IMR-90 (cell line): Measurements from ENCODE around the gene TXNRD1. TPM values are rescaled to one million over a fixed set of nuclear protein-coding genes. Genes with fewer than 3 reads are reported as not detected.

Source experiments
- ATAC-seq: fragments of 200-7000 bp; cut with Tn5 transposase; 2 replicates; pipeline ENCODE4 v1.9.1; 2020; ENCODE audit warnings: low read depth, mild to moderate bottlenecking, moderate library complexity
- BruUV-seq: library from RNA; stranded (reverse); fragments of 400-500 nt; replicated peaks from 2 replicates; lab custom pipeline; 2021; lab: Mats Ljungman, UMichigan
- CTCF ChIA-PET: fragments of 300-600 bp; formaldehyde crosslinking; extraction: SDS; loops from one replicate; lab custom pipeline; 2021; ENCODE audit warnings: antibody characterized with exemption; lab: Yijun Ruan, JAX
- POLR2A ChIA-PET: fragments of 300-600 bp; sonication (Branson Sonifier 250); formaldehyde crosslinking; loops from one replicate; lab custom pipeline; 2022; ENCODE audit warnings: antibody characterized with exemption; ENCODE audit not compliant: unreplicated experiment; lab: Charles Lee
- DNase-seq: peaks from one replicate; pipeline ENCODE4 v3.0.0; 2013
- H2AFZ ChIP-seq: replicated peaks from 2 replicates; pipeline ENCODE3; 2013; ENCODE audit warnings: low read length, mild to moderate bottlenecking; ENCODE audit not compliant: poor library complexity
- H2AK5ac ChIP-seq: 2 replicates; pipeline ENCODE4 v1.6.1; 2013; ENCODE audit warnings: low read depth, low read length, inconsistent platforms
- H2AK9ac ChIP-seq: replicated peaks from 2 replicates; pipeline ENCODE3; 2013; ENCODE audit warnings: mild to moderate bottlenecking, low read depth, low read length, moderate library complexity; ENCODE audit not compliant: poor library complexity
- H2BK120ac ChIP-seq: 2 replicates; pipeline ENCODE4 v1.6.1; 2013; ENCODE audit warnings: low read depth, low read length, inconsistent platforms
- H2BK15ac ChIP-seq: 3 replicates; pipeline ENCODE4 v1.6.1; 2013; ENCODE audit warnings: low read depth, low read length, inconsistent platforms
- H2BK20ac ChIP-seq: 2 replicates; pipeline ENCODE4 v1.6.1; 2013; ENCODE audit warnings: low read depth, mild to moderate bottlenecking, inconsistent platforms, low read length, moderate library complexity
- H2BK5ac ChIP-seq: 2 replicates; pipeline ENCODE4 v1.6.1; 2013; ENCODE audit warnings: mild to moderate bottlenecking, low read depth, low read length, inconsistent platforms; ENCODE audit not compliant: poor library complexity, severe bottlenecking
- H3K14ac ChIP-seq: replicated peaks from 2 replicates; pipeline ENCODE4 v1.6.1; 2013; ENCODE audit warnings: low read depth, low read length, inconsistent platforms
- H3K18ac ChIP-seq: 2 replicates; pipeline ENCODE4 v1.6.1; 2013; ENCODE audit warnings: low read depth, low read length, control low read depth
- H3K23ac ChIP-seq: 2 replicates; pipeline ENCODE4 v1.6.1; 2013; ENCODE audit warnings: low read depth, low read length, inconsistent platforms
- H3K27ac ChIP-seq: 2 replicates; pipeline ENCODE4 v1.5.1; 2013; ENCODE audit warnings: mild to moderate bottlenecking, control low read depth, low read length; ENCODE audit not compliant: insufficient read depth
- H3K27me3 ChIP-seq: 2 replicates; pipeline ENCODE4 v1.6.1; 2013; ENCODE audit warnings: low read length; ENCODE audit not compliant: control insufficient read depth, insufficient read depth
- H3K36me3 ChIP-seq: 2 replicates; pipeline ENCODE4 v1.6.1; 2013; ENCODE audit warnings: low read length, mixed read lengths; ENCODE audit not compliant: control insufficient read depth, insufficient read depth
- H3K4ac ChIP-seq: 2 replicates; pipeline ENCODE4 v1.6.1; 2013; ENCODE audit warnings: low read depth, low read length, inconsistent platforms
- H3K4me1 ChIP-seq: 2 replicates; pipeline ENCODE4 v1.6.1; 2013; ENCODE audit warnings: low read length, mixed read lengths; ENCODE audit not compliant: control insufficient read depth, insufficient read depth
- H3K4me2 ChIP-seq: 2 replicates; pipeline ENCODE4 v1.6.1; 2013; ENCODE audit warnings: low read depth, mild to moderate bottlenecking, control low read depth, low read length, moderate library complexity
- H3K4me3 ChIP-seq: 2 replicates; pipeline ENCODE4 v1.5.1; 2013; ENCODE audit warnings: low read depth, mild to moderate bottlenecking, control low read depth, low read length, moderate library complexity; ENCODE audit not compliant: insufficient read depth
- H3K56ac ChIP-seq: 2 replicates; pipeline ENCODE4 v1.6.1; 2013; ENCODE audit warnings: low read length, inconsistent platforms; ENCODE audit not compliant: insufficient read depth; ENCODE audit errors: extremely low read depth
- H3K79me1 ChIP-seq, 2 experiments: 2 replicates each; pipeline ENCODE4 v1.6.1; 2013; ENCODE audit warnings: low read length in 2 of 2, inconsistent platforms in 1 of 2, low read depth in 1 of 2
- H3K9ac ChIP-seq: 2 replicates; pipeline ENCODE4 v1.6.1; 2013; ENCODE audit warnings: low read depth, low read length, control low read depth
- H3K9me1 ChIP-seq: 2 replicates; pipeline ENCODE4 v1.6.1; 2013; ENCODE audit warnings: low read length, inconsistent platforms; ENCODE audit not compliant: insufficient read depth
- H3K9me3 ChIP-seq: 2 replicates; pipeline ENCODE4 v1.6.1; 2013; ENCODE audit warnings: low read length; ENCODE audit not compliant: control insufficient read depth, insufficient read depth
- H4K20me1 ChIP-seq: 2 replicates; pipeline ENCODE4 v1.6.1; 2013; ENCODE audit warnings: low read length, inconsistent platforms; ENCODE audit not compliant: insufficient read depth
- H4K5ac ChIP-seq: 2 replicates; pipeline ENCODE4 v1.6.1; 2013; ENCODE audit warnings: mild to moderate bottlenecking, low read depth, low read length, control low read depth
- H4K8ac ChIP-seq, 2 experiments: 2 replicates each; pipeline ENCODE4 v1.6.1; 2013; ENCODE audit warnings: low read depth in 2 of 2, low read length in 2 of 2, control low read depth in 1 of 2, inconsistent platforms in 1 of 2
- H4K91ac ChIP-seq: 2 replicates; pipeline ENCODE4 v1.6.1; 2013; ENCODE audit warnings: low read depth, low read length, inconsistent platforms; ENCODE audit not compliant: insufficient read depth
- BHLHE40 ChIP-seq: fragments of 150-350 bp; IDR thresholded peaks from 2 replicates; pipeline ENCODE4 v1.6.1; 2016; ENCODE audit warnings: mild to moderate bottlenecking, low read depth, low read length
- CEBPB ChIP-seq: IDR thresholded peaks from 2 replicates; pipeline ENCODE4 v1.6.1; 2012; ENCODE audit warnings: low read depth, low read length, improper control_type of control experiment
- CHD1 ChIP-seq: IDR thresholded peaks from 2 replicates; pipeline ENCODE4 v1.6.1; 2012; ENCODE audit warnings: low read depth, low read length, improper control_type of control experiment
- FOS ChIP-seq: fragments of 150-350 bp; IDR thresholded peaks from 2 replicates; pipeline ENCODE4 v1.6.1; 2016; ENCODE audit warnings: low read depth, low read length
- MAFK ChIP-seq: IDR thresholded peaks from 2 replicates; pipeline ENCODE4 v1.6.1; 2012; ENCODE audit warnings: low read depth, low read length, improper control_type of control experiment
- MAZ ChIP-seq: IDR thresholded peaks from 2 replicates; pipeline ENCODE4 v1.6.1; 2012; ENCODE audit warnings: low read depth, mild to moderate bottlenecking, low read length, improper control_type of control experiment, moderate library complexity, borderline replicate concordance
- MXI1 ChIP-seq: IDR thresholded peaks from 2 replicates; pipeline ENCODE4 v1.6.1; 2012; ENCODE audit warnings: low read depth, mild to moderate bottlenecking, low read length, moderate library complexity, borderline replicate concordance
- NFE2L2 ChIP-seq: fragments of 150-350 bp; IDR thresholded peaks from 2 replicates; pipeline ENCODE4 v1.6.1; 2016; ENCODE audit warnings: low read depth, mild to moderate bottlenecking, low read length
- POLR2A ChIP-seq: IDR thresholded peaks from 2 replicates; pipeline ENCODE4 v1.6.1; 2012; ENCODE audit warnings: mild to moderate bottlenecking, low read depth, low read length
- RAD21 ChIP-seq: IDR thresholded peaks from 2 replicates; pipeline ENCODE4 v1.6.1; 2012; ENCODE audit warnings: low read length, improper control_type of control experiment
- RCOR1 ChIP-seq: IDR thresholded peaks from 2 replicates; pipeline ENCODE4 v1.6.1; 2012; ENCODE audit warnings: mild to moderate bottlenecking, low read length, improper control_type of control experiment; ENCODE audit not compliant: insufficient replicate concordance
- RFX5 ChIP-seq: IDR thresholded peaks from 2 replicates; pipeline ENCODE4 v1.8.0; 2012; ENCODE audit warnings: low read depth, mild to moderate bottlenecking, low read length, moderate library complexity
- SMC3 ChIP-seq: fragments of 150-350 bp; IDR thresholded peaks from 2 replicates; pipeline ENCODE4 v1.6.1; 2016; ENCODE audit warnings: low read depth, mild to moderate bottlenecking, antibody characterized with exemption, low read length, moderate library complexity
- USF2 ChIP-seq: fragments of 150-350 bp; IDR thresholded peaks from 2 replicates; pipeline ENCODE4 v1.6.1; 2017; ENCODE audit warnings: mild to moderate bottlenecking, antibody characterized with exemption, low read length, low read depth
- WGBS, 2 experiments: methylation state at CpG; one replicate each; pipeline versions ENCODE4 v1.1.5 to v1.1.7; 2013; ENCODE audit warnings: missing lambda C conversion rate in 2 of 2; ENCODE audit not compliant: insufficient read length in 1 of 2; ENCODE audit errors: extremely low coverage in 2 of 2; 5-methylcytosine and 5-hydroxymethylcytosine counted together
- dilution Hi-C: fragments of 300-500 bp; cut with HindIII; formaldehyde crosslinking; loops from one replicate; pipeline ENCODE4 v1.14.3; 2018; ENCODE audit warnings: low sequenced_read_pairs; ENCODE audit not compliant: unreplicated experiment
- in situ Hi-C: fragments of 300-500 bp; cut with MboI; formaldehyde crosslinking; loops from 3 replicates; pipeline ENCODE4 v1.14.3; 2019; ENCODE audit warnings: low sequenced_read_pairs, inconsistent platforms, mixed read lengths
- intact Hi-C: fragments of 100-400 bp; cut with micrococcal nuclease; formaldehyde crosslinking; loops from 2 replicates; pipeline ENCODE4 v1.10.0; 2022
- polyA plus RNA-seq, 3 experiments: library from polyadenylated mRNA; depleted of rRNA; stranded (reverse); fragments of >200 nt; gene quantifications; 2 replicates each; pipeline ENCODE4 v1.2.3, GENCODE V29; 2012; ENCODE audit warnings: low replicate concordance in 1 of 3
- total RNA-seq: library from RNA; depleted of rRNA; stranded (reverse); fragments of >200 nt; gene quantifications from 2 replicates; pipeline ENCODE4 v1.2.3, GENCODE V29; 2012
- TF ChIP-seq, protein P1 (sequence below): fragments of 150-350 bp; IDR thresholded peaks from 2 replicates; pipeline ENCODE4 v1.6.1; 2016; ENCODE audit warnings: low read depth, mild to moderate bottlenecking, low read length, moderate library complexity, borderline replicate concordance

TXNRD1 gene
- total and polyA plus RNA-seq, 2 of the 4 experiments (the other 2 are of a cell fraction), result 379 to 582 TPM

- Histone ChIP-seq H3K4me2 (no peak overlapping the region), H2AFZ (no peak overlapping the region), H3K14ac (no peak overlapping the region), H2AK9ac (no peak overlapping the region), H4K91ac (no peak overlapping the region), H3K56ac (no peak overlapping the region), H2BK120ac (no peak overlapping the region), H3K23ac (no peak overlapping the region), H3K36me3 (no peaks in the 10 kb centered on the region), H3K79me1 (no peaks in the 10 kb centered on the region), H2BK5ac (no peak overlapping the region), H3K4me1 (no peaks in the 10 kb centered on the region), H3K4ac (no peak overlapping the region), H4K8ac (no peak overlapping the region), H3K18ac (no peak overlapping the region), H2BK15ac (no peak overlapping the region), H4K20me1 (no peaks in the 10 kb centered on the region), H3K4me3 (no peak overlapping the region), H2BK20ac (no peak overlapping the region), H3K9me3 (no peaks in the 10 kb centered on the region), H3K9ac (no peak overlapping the region), H3K27me3 (no peaks in the 10 kb centered on the region), H2AK5ac (no peak overlapping the region), H3K9me1 (no peaks in the 10 kb centered on the region), H4K5ac (no peak overlapping the region), H3K27ac (no peak overlapping the region)
- DNase-seq, result no peak
- ATAC-seq, result no peak
- dilution Hi-C loops, result no loop called here
- WGBS, 2 experiments, result 72% methylated on average over 2 of the region's 6 CpGs; no CpG with 5 or more reads in 1 of the 2 experiments
- TF ChIP-seq FOS (no peak), NFE2L2 (no peak), MXI1 (no peak), RFX5 (no peak), RCOR1 (no peak), CEBPB (no peak), SMC3 (no peak), MAFK (no peak), USF2 (no peak), BHLHE40 (no peak), MAZ (no peak), POLR2A (no peak), CHD1 (no peak), RAD21 (no peak)
- TF ChIP-seq, protein P1, sequence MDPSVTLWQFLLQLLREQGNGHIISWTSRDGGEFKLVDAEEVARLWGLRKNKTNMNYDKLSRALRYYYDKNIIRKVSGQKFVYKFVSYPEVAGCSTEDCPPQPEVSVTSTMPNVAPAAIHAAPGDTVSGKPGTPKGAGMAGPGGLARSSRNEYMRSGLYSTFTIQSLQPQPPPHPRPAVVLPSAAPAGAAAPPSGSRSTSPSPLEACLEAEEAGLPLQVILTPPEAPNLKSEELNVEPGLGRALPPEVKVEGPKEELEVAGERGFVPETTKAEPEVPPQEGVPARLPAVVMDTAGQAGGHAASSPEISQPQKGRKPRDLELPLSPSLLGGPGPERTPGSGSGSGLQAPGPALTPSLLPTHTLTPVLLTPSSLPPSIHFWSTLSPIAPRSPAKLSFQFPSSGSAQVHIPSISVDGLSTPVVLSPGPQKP, result no peak
- intact Hi-C loops, result no loop called here
- in situ Hi-C loops, result no loop called here
- BruUV-seq, result no TSS peak
- ChIA-PET POLR2A (no interaction called here), CTCF (no interaction called here)
Measured at GRCh38 chr12:104172570-104172947, 43.0 kb upstream of the TXNRD1 start.
